ENCODE data around the gene AKR1A1.

The AKR1A1 gene

DNA sequence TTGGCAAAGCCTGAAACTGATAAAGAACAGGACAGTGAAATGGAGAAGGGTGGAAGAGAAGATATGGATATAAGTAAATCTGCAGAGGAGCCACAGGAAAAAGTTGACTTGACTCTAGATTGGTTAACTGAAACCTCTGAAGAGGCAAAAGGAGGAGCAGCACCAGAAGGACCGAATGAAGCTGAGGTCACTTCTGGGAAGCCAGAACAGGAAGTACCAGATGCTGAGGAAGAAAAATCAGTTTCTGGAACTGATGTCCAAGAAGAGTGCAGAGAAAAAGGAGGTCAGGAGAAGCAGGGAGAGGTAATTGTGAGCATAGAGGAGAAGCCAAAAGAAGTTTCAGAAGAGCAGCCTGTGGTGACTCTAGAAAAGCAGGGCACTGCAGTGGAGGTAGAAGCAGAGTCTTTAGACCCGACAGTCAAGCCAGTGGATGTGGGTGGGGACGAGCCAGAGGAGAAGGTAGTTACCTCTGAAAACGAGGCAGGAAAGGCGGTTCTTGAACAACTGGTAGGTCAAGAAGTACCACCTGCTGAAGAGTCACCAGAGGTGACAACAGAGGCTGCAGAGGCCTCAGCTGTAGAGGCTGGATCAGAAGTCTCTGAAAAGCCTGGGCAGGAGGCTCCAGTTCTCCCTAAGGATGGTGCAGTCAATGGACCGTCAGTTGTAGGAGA is 56.9 kb downstream of the AKR1A1 start:
- intact Hi-C loops (cut with DNase I; ENCODE audit: low total_unique reads) = no loop called here
- Histone ChIP-seq H3K4me3 (no peak overlapping the region), H3K36me3 (peaks cover 0 to 63% (median 16%) of the 10 kb centered on the region in 3 donors), H3K9me3 (no peaks in the 10 kb centered on the region), H3K27ac (no peak overlapping the region), H3K4me1 (peaks cover 0 to 3% (median 0%) of the 10 kb centered on the region in 4 donors), H3K27me3 (no peaks in the 10 kb centered on the region)
- TF ChIP-seq, protein P1, sequence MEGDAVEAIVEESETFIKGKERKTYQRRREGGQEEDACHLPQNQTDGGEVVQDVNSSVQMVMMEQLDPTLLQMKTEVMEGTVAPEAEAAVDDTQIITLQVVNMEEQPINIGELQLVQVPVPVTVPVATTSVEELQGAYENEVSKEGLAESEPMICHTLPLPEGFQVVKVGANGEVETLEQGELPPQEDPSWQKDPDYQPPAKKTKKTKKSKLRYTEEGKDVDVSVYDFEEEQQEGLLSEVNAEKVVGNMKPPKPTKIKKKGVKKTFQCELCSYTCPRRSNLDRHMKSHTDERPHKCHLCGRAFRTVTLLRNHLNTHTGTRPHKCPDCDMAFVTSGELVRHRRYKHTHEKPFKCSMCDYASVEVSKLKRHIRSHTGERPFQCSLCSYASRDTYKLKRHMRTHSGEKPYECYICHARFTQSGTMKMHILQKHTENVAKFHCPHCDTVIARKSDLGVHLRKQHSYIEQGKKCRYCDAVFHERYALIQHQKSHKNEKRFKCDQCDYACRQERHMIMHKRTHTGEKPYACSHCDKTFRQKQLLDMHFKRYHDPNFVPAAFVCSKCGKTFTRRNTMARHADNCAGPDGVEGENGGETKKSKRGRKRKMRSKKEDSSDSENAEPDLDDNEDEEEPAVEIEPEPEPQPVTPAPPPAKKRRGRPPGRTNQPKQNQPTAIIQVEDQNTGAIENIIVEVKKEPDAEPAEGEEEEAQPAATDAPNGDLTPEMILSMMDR (IDR thresholded peaks at IDR 0.05) = no peak
- DNase-seq = no peak

DNA sequence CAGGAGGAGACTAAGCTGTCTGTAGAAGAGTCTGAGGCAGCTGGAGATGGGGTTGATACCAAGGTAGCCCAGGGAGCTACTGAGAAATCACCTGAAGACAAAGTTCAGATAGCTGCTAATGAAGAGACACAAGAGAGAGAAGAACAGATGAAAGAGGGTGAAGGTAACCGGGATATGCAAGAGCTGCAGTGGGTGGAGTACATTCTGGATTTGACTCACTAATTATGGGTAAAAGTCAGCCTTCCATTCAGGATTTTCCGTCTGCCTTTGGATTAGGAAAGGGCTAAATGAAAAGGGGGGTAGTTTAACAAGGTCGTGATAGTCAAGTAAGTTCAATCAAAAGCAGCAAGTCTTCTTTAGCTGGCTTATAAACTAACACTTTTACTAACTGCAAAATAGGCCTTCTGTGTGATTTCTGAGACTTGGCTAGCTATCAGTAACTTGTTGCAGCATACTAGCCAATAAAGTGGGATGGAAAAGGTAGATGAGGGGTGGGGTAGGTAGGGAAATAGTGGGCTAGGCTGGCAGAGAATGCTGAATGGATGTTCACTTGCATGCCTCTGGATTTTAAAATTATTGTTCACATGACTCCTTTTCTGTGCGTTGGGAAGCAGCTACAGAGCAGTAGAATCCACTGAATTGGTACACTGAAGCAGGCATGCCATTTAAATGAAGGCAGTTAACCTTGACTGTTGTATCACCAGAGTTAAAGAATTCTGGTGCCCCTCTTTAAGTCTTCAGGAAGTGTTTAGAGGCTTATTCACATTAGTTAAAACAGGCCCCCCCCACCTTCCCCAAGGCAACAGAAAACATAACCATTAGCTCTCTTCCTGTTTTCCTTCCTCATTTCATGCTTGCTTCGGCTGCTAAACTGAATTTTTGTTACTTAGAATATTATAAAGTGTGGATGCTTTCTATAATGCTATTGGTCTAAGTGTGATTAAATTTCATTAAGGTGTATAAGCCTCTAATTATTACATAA is 57.8 kb downstream of the AKR1A1 start:
- no peak for DNase-seq
- H3K27ac ChIP-seq = no peak overlapping the region
- no peaks in the 10 kb centered on the region for H3K9me3 ChIP-seq
- H3K4me3 ChIP-seq = no peak overlapping the region
- peaks cover under 1 to 67% (median 22%) of the 10 kb centered on the region in 3 donors for H3K36me3 ChIP-seq
- TF ChIP-seq, protein P1 (IDR thresholded peaks at IDR 0.05) = no peak
- no peaks in the 10 kb centered on the region for H3K27me3 ChIP-seq
- intact Hi-C loops (cut with DNase I; ENCODE audit: low total_unique reads) = no loop called here
- no peaks in the 10 kb centered on the region for H3K4me1 ChIP-seq

DNA sequence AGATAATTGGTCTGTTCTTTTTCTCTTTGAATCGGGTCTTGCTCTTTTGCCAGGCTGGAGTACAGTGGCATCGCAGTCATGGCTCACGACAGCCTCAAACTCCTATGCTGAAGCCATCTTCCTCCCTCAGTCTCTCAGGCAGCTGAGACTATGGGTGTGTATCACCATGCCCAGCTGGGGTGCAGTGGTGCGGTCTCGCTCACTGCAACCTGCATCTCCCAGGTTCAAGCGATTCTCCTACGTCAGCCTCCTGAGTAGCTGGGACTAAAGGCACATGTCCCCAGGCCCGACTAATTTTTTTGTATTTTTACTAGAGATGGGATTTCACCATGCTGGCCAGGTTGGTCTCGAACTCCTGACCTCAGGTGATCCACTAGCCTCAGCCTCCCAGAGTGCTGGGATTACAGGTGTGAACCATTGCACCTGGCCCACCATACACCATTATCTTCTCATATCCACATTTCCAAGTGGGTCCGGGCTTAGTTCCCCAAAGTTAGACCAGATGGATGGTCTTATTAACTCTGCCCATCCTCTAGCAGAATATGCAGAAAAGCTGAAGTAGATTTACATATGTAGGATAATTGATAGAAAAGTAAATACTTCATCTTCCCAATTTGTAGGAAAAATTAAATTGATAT is 60.1 kb downstream of the AKR1A1 start:
- TF ChIP-seq, protein P1 (IDR thresholded peaks at IDR 0.05) = no peak
- H3K4me1 ChIP-seq = no peaks in the 10 kb centered on the region
- H3K27ac ChIP-seq = no peak overlapping the region
- no peak for DNase-seq
- no peak overlapping the region for H3K4me3 ChIP-seq
- no peaks in the 10 kb centered on the region for H3K9me3 ChIP-seq
- H3K36me3 ChIP-seq = peaks cover 22 to 74% (median 36%) of the 10 kb centered on the region in 3 donors
- intact Hi-C loops (cut with DNase I; ENCODE audit: low total_unique reads) = no loop called here
- H3K27me3 ChIP-seq = no peaks in the 10 kb centered on the region

DNA sequence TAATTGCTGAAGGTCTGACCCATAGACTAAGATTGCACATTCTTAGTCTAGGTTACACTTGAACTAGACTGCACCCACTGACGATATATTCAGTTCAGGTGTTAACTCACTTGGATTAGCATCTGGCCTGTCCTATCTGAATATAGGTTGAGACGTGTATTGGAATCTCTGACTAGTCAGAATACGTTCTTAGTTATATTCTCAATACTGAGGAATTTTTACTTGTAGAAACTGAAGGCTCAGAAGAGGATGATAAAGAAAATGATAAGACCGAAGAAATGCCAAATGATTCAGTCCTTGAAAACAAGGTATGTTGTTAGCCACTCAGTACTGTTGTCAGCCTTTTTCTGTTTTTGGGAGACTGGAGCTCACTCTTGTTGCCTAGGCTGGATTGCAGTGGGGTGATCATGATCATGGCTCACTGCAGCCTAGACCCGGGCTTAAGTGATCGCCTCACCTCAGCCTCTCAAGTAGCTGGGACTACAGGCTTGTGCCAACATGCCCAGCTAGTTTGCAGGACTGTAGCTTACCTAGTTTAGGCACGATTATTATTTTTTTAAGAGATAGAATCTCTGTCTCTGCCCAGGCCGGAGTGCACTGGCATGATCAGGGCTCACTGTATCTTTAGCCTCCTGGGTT is 62.4 kb downstream of the AKR1A1 start:
- Histone ChIP-seq H3K27me3 (no peaks in the 10 kb centered on the region), H3K9me3 (no peaks in the 10 kb centered on the region), H3K4me1 (no peaks in the 10 kb centered on the region), H3K27ac (no peak overlapping the region), H3K36me3 (peaks cover 37 to 77% (median 44%) of the 10 kb centered on the region in 3 donors), H3K4me3 (no peak overlapping the region)
- DNase-seq = no peak
- intact Hi-C loops (cut with DNase I; ENCODE audit: low total_unique reads) = no loop called here
- TF ChIP-seq, protein P1 (IDR thresholded peaks at IDR 0.05) = no peak

DNA sequence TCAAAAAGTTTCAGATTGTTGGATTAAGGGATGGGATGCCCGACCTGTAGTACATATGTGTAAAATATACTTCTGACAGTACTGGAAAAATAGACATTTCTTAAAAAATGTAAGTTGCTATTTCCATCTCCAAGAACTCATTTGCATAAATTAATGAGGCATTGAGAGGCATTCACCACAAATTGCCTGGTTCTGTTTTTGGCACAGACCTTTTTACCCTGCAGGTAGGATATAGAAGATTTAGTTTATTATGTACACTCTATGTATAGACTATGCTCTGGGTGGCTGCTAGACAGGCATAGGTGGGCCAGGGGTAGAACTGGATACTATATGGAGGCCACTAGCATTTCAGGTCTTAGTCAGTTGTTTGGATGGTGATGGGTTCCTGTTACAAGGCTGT is 65.3 kb downstream of the AKR1A1 start:
- Histone ChIP-seq H3K4me3 (no peak overlapping the region), H3K27ac (no peak overlapping the region), H3K9me3 (no peaks in the 10 kb centered on the region), H3K36me3 (peaks cover 37 to 78% (median 51%) of the 10 kb centered on the region in 3 donors), H3K4me1 (no peaks in the 10 kb centered on the region), H3K27me3 (no peaks in the 10 kb centered on the region)
- TF ChIP-seq, protein P1 (IDR thresholded peaks at IDR 0.05) = no peak
- no peak for DNase-seq
- intact Hi-C loops (cut with DNase I; ENCODE audit: low total_unique reads) = no loop called here
